Colonic mucosa (tissue), 4 donors: ENCODE results near the gene ROMO1. TPM values are rescaled to one million over a fixed set of nuclear protein-coding genes. Genes with fewer than 3 reads are reported as not detected.

Experiments
- DNase-seq: peaks from one replicate; pipeline ENCODE4 v3.0.0-alpha.2; 2020
- H3K27ac ChIP-seq: fragments of 200-600 bp; one replicate; pipeline ENCODE4 v1.8.0; 2021
- H3K27me3 ChIP-seq: fragments of 200-600 bp; one replicate; pipeline ENCODE4 v1.8.0; 2021
- H3K36me3 ChIP-seq: fragments of 200-600 bp; one replicate; pipeline ENCODE4 v1.8.0; 2021
- H3K4me1 ChIP-seq: fragments of 200-600 bp; one replicate; pipeline ENCODE4 v1.8.0; 2021; ENCODE audit warnings: mild to moderate bottlenecking
- H3K4me3 ChIP-seq: fragments of 200-600 bp; one replicate; pipeline ENCODE4 v1.8.0; 2021
- H3K9ac ChIP-seq, 2 donors: one replicate each; pipeline ENCODE4 v1.7.0; 2013; ENCODE audit warnings: control low read depth in 2 of 2, low read depth in 2 of 2, low read length in 2 of 2
- H3K9me3 ChIP-seq: fragments of 200-600 bp; one replicate; pipeline ENCODE4 v1.8.0; 2021
- CTCF ChIP-seq: fragments of 200-600 bp; IDR thresholded peaks from one replicate; pipeline ENCODE4 v1.8.0; 2022; ENCODE audit warnings: antibody characterized with exemption, mild to moderate bottlenecking
- intact Hi-C: fragments of 100-400 bp; cut with DNase I; formaldehyde crosslinking; loops from one replicate; pipeline ENCODE4 v1.14.1; 2022
- total RNA-seq, 2 donors: library from RNA; stranded (reverse); fragmentation: NEBNext Ultra II Directional in 1 of 2; extraction: Animal tissue kit (Norgen Biotek cat#: 25700) in 1 of 2; gene quantifications; one replicate each; pipeline ENCODE4 v1.2.1, GENCODE V29; 2021
- donor health status: healthy.
- donor health status: DM: no; HTN: no; CAD: no.
- donor health status: DM: no; HTN: no; CAD: no.

Gene ROMO1
- total RNA-seq, 2 donors from 2014 or later, result 189 to 268 TPM

GRCh38 chr20:35661908-35662307 lies 37.3 kb upstream of the ROMO1 start:
- H3K9ac ChIP-seq, result no peak overlapping the region
- no peak for DNase-seq
- intact Hi-C loops, result loop anchor here (5.0 kb wide), 1 partner anchor 45 kb away; the partner anchor contains the start of gene SPAG4
- TF ChIP-seq CTCF, result no peak
- H3K27me3 ChIP-seq, result no peaks in the 10 kb centered on the region
- no peaks in the 10 kb centered on the region for H3K36me3 ChIP-seq
- H3K4me3 ChIP-seq, result no peak overlapping the region
- no peaks in the 10 kb centered on the region for H3K9me3 ChIP-seq
- no peak overlapping the region for H3K27ac ChIP-seq
- H3K4me1 ChIP-seq, result peaks cover 11% of the 10 kb centered on the region

GRCh38 chr20:35662551-35662950 lies 36.7 kb upstream of the ROMO1 start:
- no peak overlapping the region for H3K4me3 ChIP-seq
- H3K4me1 ChIP-seq, result peaks cover 11% of the 10 kb centered on the region
- no peaks in the 10 kb centered on the region for H3K36me3 ChIP-seq
- H3K27me3 ChIP-seq, result no peaks in the 10 kb centered on the region
- intact Hi-C loops, result loop anchor here (5.0 kb wide), 1 partner anchor 45 kb away; the partner anchor contains the start of gene SPAG4
- H3K9ac ChIP-seq, result peak overlapping the region in 1 of 2 donors; percentile 100
- DNase-seq, result no peak
- TF ChIP-seq CTCF, result no peak
- H3K9me3 ChIP-seq, result no peaks in the 10 kb centered on the region
- no peak overlapping the region for H3K27ac ChIP-seq

- intact Hi-C loops, result loop anchor here (5.0 kb wide), 1 partner anchor 46 kb away; the partner anchor contains the start of gene SPAG4
- peak overlapping the region; percentile 89 for H3K27ac ChIP-seq
- no peaks in the 10 kb centered on the region for H3K27me3 ChIP-seq
- H3K4me1 ChIP-seq, result peaks cover 11% of the 10 kb centered on the region
- H3K9me3 ChIP-seq, result no peaks in the 10 kb centered on the region
- no peak for TF ChIP-seq CTCF
- H3K4me3 ChIP-seq, result peak overlapping the region; percentile 54
- H3K36me3 ChIP-seq, result no peaks in the 10 kb centered on the region
- DNase-seq, result peak; percentile 69
- peak overlapping the region; percentile 100 for H3K9ac ChIP-seq
These were observed 35.4 kb upstream of the ROMO1 start for GRCh38 chr20:35663516-35664465.

- no peaks in the 10 kb centered on the region for H3K9me3 ChIP-seq
- H3K4me3 ChIP-seq, result peak within 1 kb of the TSS; percentile 54
- peak within 1 kb of the TSS; percentile 89 for H3K27ac ChIP-seq
- peaks cover 6% of the 10 kb centered on the region for H3K36me3 ChIP-seq
- TF ChIP-seq CTCF, result no peak
- H3K27me3 ChIP-seq, result no peaks in the 10 kb centered on the region
- DNase-seq, result peak; percentile 92
- peak within 1 kb of the TSS; percentile 100 for H3K9ac ChIP-seq
- peaks cover 11% of the 10 kb centered on the region for H3K4me1 ChIP-seq
- intact Hi-C loops, result loop anchor here (5.0 kb wide), 1 partner anchor 47 kb away; the partner anchor contains the start of gene SPAG4
These were observed 34.6 kb upstream of the ROMO1 start, which contains the start of the genes CPNE1 and RBM12 for GRCh38 chr20:35664466-35665206. TSS of gene CPNE1 (minus strand) at chr20:35664900. CDS start at chr20:35632923, 31,977 bp downstream. TSS of gene RBM12 (minus strand) at chr20:35664900. CDS start at chr20:35655322, 9,578 bp downstream.

GRCh38 chr20:35665949-35666288 lies 33.3 kb upstream of the ROMO1 start:
- no peak for TF ChIP-seq CTCF
- DNase-seq, result no peak
- intact Hi-C loops, result no loop called here
- Histone ChIP-seq H3K27ac (no peak overlapping the region), H3K27me3 (no peaks in the 10 kb centered on the region), H3K36me3 (peaks cover 9% of the 10 kb centered on the region), H3K9ac (no peak overlapping the region), H3K9me3 (no peaks in the 10 kb centered on the region), H3K4me3 (no peak overlapping the region), H3K4me1 (peaks cover 11% of the 10 kb centered on the region)
